ACC112 (cell line): ENCODE measurements around the gene RNF183.
"Not testable (repeated sequence)": the region's sequence is repeated elsewhere in the genome, so short reads cannot be mapped to it uniquely, and the experiment has no call there.

ENCODE experiments used
- H2AFZ ChIP-seq: fragments of 200-600 bp; sonication (generic); one replicate; pipeline ENCODE4 v1.6.0; 2017; ENCODE audit warnings: antibody characterized with exemption, low read length; ENCODE audit not compliant: unreplicated experiment
- H3K27ac ChIP-seq: fragments of 200-600 bp; sonication (generic); 2 replicates; pipeline ENCODE4 v1.5.1; 2014; ENCODE audit warnings: low read depth, mild to moderate bottlenecking, antibody characterized with exemption, low read length, moderate library complexity
- H3K27me3 ChIP-seq: fragments of 200-600 bp; sonication (generic); 2 replicates; pipeline ENCODE4 v1.6.1; 2014; ENCODE audit warnings: mild to moderate bottlenecking, antibody characterized with exemption, low read length, moderate library complexity, mixed read lengths; ENCODE audit not compliant: insufficient read depth
- H3K36me3 ChIP-seq: fragments of 200-600 bp; sonication (generic); 2 replicates; pipeline ENCODE4 v1.6.1; 2016; ENCODE audit warnings: mild to moderate bottlenecking, antibody characterized with exemption, low read length, moderate library complexity, mixed read lengths; ENCODE audit not compliant: insufficient read depth
- H3K4me1 ChIP-seq: fragments of 200-600 bp; sonication (generic); one replicate; pipeline ENCODE4 v1.6.1; 2016; ENCODE audit warnings: low read length, mixed read lengths; ENCODE audit not compliant: insufficient read depth, unreplicated experiment, control insufficient read depth
- H3K4me3 ChIP-seq: fragments of 200-600 bp; sonication (generic); 2 replicates; pipeline ENCODE4 v1.5.1; 2014; ENCODE audit warnings: mild to moderate bottlenecking, low read depth, low read length
- H3K79me2 ChIP-seq: fragments of 200-600 bp; sonication (generic); one replicate; pipeline ENCODE4 v1.6.0; 2016; ENCODE audit warnings: low read length; ENCODE audit not compliant: control insufficient read depth, unreplicated experiment, insufficient read depth

RNF183 gene

DNA sequence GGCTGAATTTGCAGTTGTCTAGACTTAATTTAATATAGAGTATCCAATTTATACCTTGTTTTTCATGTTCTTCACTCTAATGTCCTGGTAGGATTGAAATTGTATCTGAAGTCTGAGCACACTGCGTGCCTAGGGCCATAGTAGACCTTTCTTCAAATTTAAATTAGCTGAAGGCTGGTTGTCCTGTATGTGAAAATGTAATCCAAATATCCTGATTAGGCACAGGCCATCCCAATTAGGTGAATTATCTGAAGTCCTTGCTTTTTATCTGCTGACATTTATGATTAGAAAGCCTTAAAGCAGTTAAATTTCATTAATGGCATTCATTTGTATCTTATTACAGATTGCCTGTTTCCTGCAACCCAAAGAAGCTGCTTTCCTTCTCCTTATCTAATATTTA, 48.2 kb downstream of the RNF183 start:
- H2AFZ ChIP-seq = no peak overlapping the region
- peaks cover 4% of the 10 kb centered on the region for H3K79me2 ChIP-seq
- H3K4me1 ChIP-seq = no peaks in the 10 kb centered on the region
- no peak overlapping the region for H3K4me3 ChIP-seq
- H3K27me3 ChIP-seq = no peaks in the 10 kb centered on the region
- peaks cover 10% of the 10 kb centered on the region for H3K36me3 ChIP-seq
- no peak overlapping the region for H3K27ac ChIP-seq

DNA sequence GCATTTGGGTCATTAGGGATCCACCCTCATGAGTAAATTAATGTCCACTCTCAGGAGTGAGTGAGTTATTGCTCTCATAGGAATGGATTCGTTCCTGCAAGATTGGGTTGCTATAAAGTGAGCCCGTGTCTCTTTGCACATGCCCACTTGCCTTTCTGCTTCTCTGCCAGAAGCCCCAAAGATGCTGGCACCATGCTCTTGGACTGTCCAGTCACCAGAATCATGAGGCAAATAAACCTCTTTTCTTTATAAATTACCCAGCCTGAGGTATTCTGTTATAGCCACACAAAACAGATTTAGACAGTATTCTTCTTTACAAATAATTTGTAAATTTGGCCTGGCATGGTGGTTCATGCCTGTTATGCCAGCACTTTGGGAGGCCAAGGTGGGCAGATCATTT, 52.4 kb downstream of the RNF183 start:
- Histone ChIP-seq H3K4me3 (no peak overlapping the region), H3K79me2 (peaks cover 4% of the 10 kb centered on the region), H3K36me3 (no peaks in the 10 kb centered on the region), H3K27ac (no peak overlapping the region), H2AFZ (no peak overlapping the region), H3K27me3 (no peaks in the 10 kb centered on the region), H3K4me1 (no peaks in the 10 kb centered on the region)

DNA sequence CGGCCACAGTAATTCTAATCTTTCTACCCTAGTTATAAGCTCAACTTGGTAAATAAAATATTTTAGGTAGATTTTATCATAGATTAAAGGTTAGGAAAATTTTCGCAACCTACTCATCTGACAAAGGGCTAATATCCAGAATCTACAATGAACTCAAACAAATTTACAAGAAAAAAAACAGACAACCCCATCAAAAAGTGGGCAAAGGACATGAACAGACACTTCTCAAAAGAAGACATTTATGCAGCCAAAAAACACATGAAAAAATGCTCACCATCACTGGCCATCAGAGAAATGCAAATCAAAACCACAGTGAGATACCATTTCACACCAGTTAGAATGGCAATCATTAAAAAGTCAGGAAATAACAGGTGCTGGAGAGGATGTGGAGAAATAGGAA, 53.5 kb downstream of the RNF183 start:
- not testable (repeated sequence) for H3K4me3 ChIP-seq, H3K4me1 ChIP-seq, H3K36me3 ChIP-seq, H3K27me3 ChIP-seq, H2AFZ ChIP-seq, H3K27ac ChIP-seq
- H3K79me2 ChIP-seq = peaks cover 12% of the 10 kb centered on the region

DNA sequence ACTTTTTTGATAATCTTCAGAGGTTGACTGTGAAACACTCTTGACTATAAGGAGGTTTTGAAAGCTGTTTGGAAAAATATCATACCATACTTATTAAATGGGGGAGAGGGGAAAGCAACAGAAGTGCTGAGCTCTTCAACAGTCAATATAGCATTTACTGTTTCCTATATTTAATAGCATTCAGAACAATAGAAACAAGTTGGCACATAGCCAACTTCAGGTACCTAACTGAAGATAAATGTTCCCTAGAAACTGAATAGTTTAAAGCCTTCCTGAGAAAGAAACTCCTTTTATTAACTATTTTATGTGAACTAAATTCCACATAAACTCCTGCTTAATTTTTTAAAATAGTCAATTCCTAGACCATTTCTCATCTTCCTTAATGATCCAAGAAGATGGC, 55.5 kb downstream of the RNF183 start:
- no peak overlapping the region for H2AFZ ChIP-seq
- H3K27ac ChIP-seq = no peak overlapping the region
- no peaks in the 10 kb centered on the region for H3K36me3 ChIP-seq

More for the DNA sequence above, 55.5 kb downstream of the RNF183 start:
- Histone ChIP-seq H3K4me1 (no peaks in the 10 kb centered on the region), H3K79me2 (peaks cover 11% of the 10 kb centered on the region), H3K4me3 (no peak overlapping the region), H3K27me3 (no peaks in the 10 kb centered on the region)
